HCT116 (cell line): Measurements from ENCODE around the gene SLC34A1. TPM values are rescaled to one million over a fixed set of nuclear protein-coding genes. Genes with fewer than 3 reads are reported as not detected.

ENCODE experiments used
- ATAC-seq: fragments of 200-7000 bp; cut with Tn5 transposase; 2 replicates; pipeline ENCODE4 v1.9.1; 2020; ENCODE audit warnings: mild to moderate bottlenecking, moderate library complexity
- BruUV-seq: library from RNA; stranded (reverse); fragments of 400-500 nt; replicated peaks from 2 replicates; lab custom pipeline; 2021; lab: Mats Ljungman, UMichigan
- CTCF ChIA-PET: fragments of 300-600 bp; sonication (Branson Sonifier 250); formaldehyde crosslinking; loops from one replicate; lab custom pipeline; 2021; ENCODE audit warnings: antibody characterized with exemption; lab: Charles Lee
- POLR2A ChIA-PET: fragments of 300-600, 350-600 bp; sonication (Branson Sonifier 250); formaldehyde crosslinking; loops from one replicate; lab custom pipeline; 2021; ENCODE audit warnings: antibody characterized with exemption; lab: Charles Lee
- RAD21 ChIA-PET, 2 experiments: fragments of 300-600 bp; sonication (Branson Sonifier 250); formaldehyde crosslinking; loops; one replicate each; lab custom pipeline; 2023; ENCODE audit warnings: low total read pairs in 2 of 2; ENCODE audit not compliant: uncharacterized antibody in 2 of 2, unreplicated experiment in 2 of 2, low non-redundant PET in 1 of 2; lab: Charles Lee
- DNase-seq: peaks from one replicate; pipeline ENCODE4 v3.0.0-alpha.2; 2010; ENCODE audit warnings: low read depth, low spot score
- H2AFZ ChIP-seq: fragments of 200-600 bp; shearing (Covaris generic), sonication (generic); 2 replicates; pipeline ENCODE4 v1.6.1; 2017; ENCODE audit warnings: low read depth, mixed run types, mixed read lengths, antibody characterized with exemption, low read length; ENCODE audit not compliant: poor library complexity, severe bottlenecking
- H3K27ac ChIP-seq: 2 replicates; pipeline ENCODE4 v1.5.1; 2012; ENCODE audit warnings: low read depth, low read length
- H3K27me3 ChIP-seq: fragments of 200-600 bp; sonication (generic); 2 replicates; pipeline ENCODE4 v1.6.1; 2016; ENCODE audit warnings: mixed run types, low read length, mixed read lengths; ENCODE audit not compliant: insufficient read depth
- H3K36me3 ChIP-seq, 2 experiments: fragments of 200-500 bp in 1 of 2; fragments of 200-600 bp in 1 of 2; sonication (Bioruptor generic) in 1 of 2; sonication (generic) in 1 of 2; 2 replicates each; pipeline versions ENCODE4 v1.5.1 to v1.6.1; 2014 to 2016; ENCODE audit warnings: low read length in 2 of 2, inconsistent platforms in 1 of 2, mixed read lengths in 1 of 2, mixed run types in 1 of 2; ENCODE audit not compliant: insufficient read depth in 2 of 2, control insufficient read depth in 1 of 2
- H3K4me1 ChIP-seq, 2 experiments: fragments of 200-600 bp in 1 of 2; sonication (generic) in 1 of 2; 2 replicates each; pipeline versions ENCODE4 v1.5.1 to v1.6.1; 2012 to 2017; ENCODE audit warnings: low read length in 2 of 2, inconsistent platforms in 1 of 2, mild to moderate bottlenecking in 1 of 2, mixed read lengths in 1 of 2, mixed run types in 1 of 2, moderate library complexity in 1 of 2; ENCODE audit not compliant: insufficient read depth in 2 of 2, control insufficient read depth in 1 of 2
- H3K4me2 ChIP-seq: fragments of 200-600 bp; sonication (generic); 2 replicates; pipeline ENCODE4 v1.6.1; 2017; ENCODE audit warnings: mixed run types, low read length, mixed read lengths
- H3K4me3 ChIP-seq, 2 experiments: fragments of 200-600 bp in 1 of 2; sonication (generic) in 1 of 2; replicated peaks in 1 of 2; 2 replicates each; pipeline ENCODE4 v1.5.1; 2011 to 2016; ENCODE audit warnings: low read length in 2 of 2, control low read depth in 1 of 2, low read depth in 1 of 2, mild to moderate bottlenecking in 1 of 2, mixed read lengths in 1 of 2, mixed run types in 1 of 2
- H3K79me2 ChIP-seq: fragments of 200-600 bp; sonication (generic); 2 replicates; pipeline ENCODE4 v1.6.1; 2017; ENCODE audit warnings: mild to moderate bottlenecking, mixed run types, low read length, moderate library complexity, mixed read lengths; ENCODE audit not compliant: insufficient read depth
- H3K9ac ChIP-seq: fragments of 200-600 bp; sonication (generic); 2 replicates; pipeline ENCODE4 v1.6.1; 2016; ENCODE audit warnings: low read length, mixed read lengths
- H3K9me2 ChIP-seq: fragments of 200-600 bp; sonication (generic), shearing (Covaris generic); 2 replicates; pipeline ENCODE4 v1.6.1; 2017; ENCODE audit warnings: mixed run types, mild to moderate bottlenecking, moderate library complexity; ENCODE audit not compliant: insufficient read depth
- H3K9me3 ChIP-seq, 2 experiments: fragments of 200-500 bp in 1 of 2; fragments of 200-600 bp in 1 of 2; sonication (Bioruptor generic) in 1 of 2; sonication (generic) in 1 of 2; 2 replicates each; pipeline ENCODE4 v1.6.1; 2014 to 2017; ENCODE audit warnings: low read length in 2 of 2, mixed read lengths in 2 of 2, inconsistent platforms in 1 of 2, low read depth in 1 of 2, mild to moderate bottlenecking in 1 of 2, mixed run types in 1 of 2, moderate library complexity in 1 of 2; ENCODE audit not compliant: control insufficient read depth in 1 of 2, insufficient read depth in 1 of 2
- H4K20me1 ChIP-seq: fragments of 200-600 bp; sonication (generic), shearing (Covaris generic); 2 replicates; pipeline ENCODE4 v1.6.1; 2017; ENCODE audit warnings: mixed run types, mild to moderate bottlenecking, moderate library complexity; ENCODE audit not compliant: insufficient read depth
- ATF3 ChIP-seq: IDR thresholded peaks from 2 replicates; pipeline ENCODE4 v1.6.1; 2012
- CBX3 ChIP-seq: IDR thresholded peaks from 2 replicates; pipeline ENCODE4 v1.6.1; 2012; ENCODE audit warnings: low read depth
- CEBPB ChIP-seq: IDR thresholded peaks from 2 replicates; pipeline ENCODE4 v1.6.1; 2012; ENCODE audit warnings: low read depth
- CTCF ChIP-seq, 3 experiments: fragments of 200-600 bp in 1 of 3; sonication (generic) in 1 of 3; IDR thresholded peaks in 2 of 3; conservative IDR thresholded peaks in 1 of 3; 2 replicates each; pipeline ENCODE4 v1.5.1; 2012 to 2017; ENCODE audit warnings: low read depth in 2 of 3, low read length in 2 of 3, antibody characterized with exemption in 1 of 3, borderline replicate concordance in 1 of 3, control low read depth in 1 of 3, mild to moderate bottlenecking in 1 of 3, mixed read lengths in 1 of 3, mixed run types in 1 of 3, moderate library complexity in 1 of 3; ENCODE audit not compliant: insufficient read depth in 1 of 3
- EZH2 ChIP-seq: fragments of 200-600 bp; sonication (generic); IDR thresholded peaks from 2 replicates; pipeline ENCODE4 v1.6.1; 2017; ENCODE audit warnings: antibody characterized with exemption, mixed run types
- EZH2phosphoT487 ChIP-seq: fragments of 200-600 bp; IDR thresholded peaks from 2 replicates; pipeline ENCODE4 v1.6.1; 2018; ENCODE audit warnings: antibody characterized with exemption, borderline replicate concordance
- JUND ChIP-seq: IDR thresholded peaks from 2 replicates; pipeline ENCODE4 v1.6.1; 2012
- MAX ChIP-seq: IDR thresholded peaks from 2 replicates; pipeline ENCODE4 v1.6.1; 2012
- POLR2A ChIP-seq: IDR thresholded peaks from 2 replicates; pipeline ENCODE4 v1.7.0; 2011; ENCODE audit warnings: borderline replicate concordance; ENCODE audit not compliant: insufficient read depth, insufficient read length; ENCODE audit errors: extremely low read depth
- POLR2AphosphoS5 ChIP-seq: IDR thresholded peaks from 2 replicates; pipeline ENCODE4 v1.6.1; 2011; ENCODE audit warnings: mild to moderate bottlenecking, low read depth, low read length, moderate library complexity
- SIN3A ChIP-seq: IDR thresholded peaks from 2 replicates; pipeline ENCODE4 v1.6.1; 2012; ENCODE audit warnings: low read depth
- SRF ChIP-seq: IDR thresholded peaks from 2 replicates; pipeline ENCODE4 v1.6.1; 2012; ENCODE audit warnings: low read depth
- YY1 ChIP-seq: IDR thresholded peaks from 2 replicates; pipeline ENCODE4 v1.6.1; 2011; ENCODE audit warnings: low read length, low read depth, moderate library complexity, mild to moderate bottlenecking; ENCODE audit not compliant: insufficient replicate concordance; ENCODE audit errors: extremely low read depth
- ZNF274 ChIP-seq: fragments of 200-500 bp; sonication (Bioruptor generic); IDR thresholded peaks from 2 replicates; pipeline ENCODE4 v1.6.1; 2014; ENCODE audit warnings: mild to moderate bottlenecking, low read depth, low read length, inconsistent platforms
- intact Hi-C: fragments of 100-400 bp; cut with micrococcal nuclease; formaldehyde crosslinking; loops from 2 replicates; pipeline ENCODE4 v1.10.0; 2022
- total RNA-seq: library from RNA; stranded (reverse); gene quantifications from one replicate; pipeline ENCODE4 v1.2.1, GENCODE V29; 2021; ENCODE audit not compliant: unreplicated experiment

SLC34A1 gene
- total RNA-seq, 1 experiment from 2014 or later = not detected

- POLR2A ChIA-PET = interaction anchor here (0.9 to 2.4 kb wide), 9 partner anchors 9 to 60 kb away, joined by 3 to 9 read pairs (median 4); partner anchors contain the start of genes LMAN2 and MXD3
- Histone ChIP-seq H3K4me1 (peaks cover 22 to 48% of the 10 kb centered on the region in 2 experiments), H3K4me2 (peak overlapping the region; percentile 97), H4K20me1 (no peaks in the 10 kb centered on the region), H3K9me3 (no peaks in the 10 kb centered on the region), H3K4me3 (peak overlapping the region; percentile 28 to 74), H3K9me2 (no peaks in the 10 kb centered on the region), H2AFZ (peak overlapping the region; percentile 68), H3K36me3 (no peaks in the 10 kb centered on the region), H3K27ac (peak overlapping the region; percentile 54), H3K27me3 (no peaks in the 10 kb centered on the region), H3K79me2 (no peaks in the 10 kb centered on the region), H3K9ac (peak overlapping the region; percentile 58)
- ATAC-seq (no peak), DNase-seq (no peak)
- TF ChIP-seq JUND = no peak
- TF ChIP-seq ATF3 = no peak
- CTCF ChIA-PET = interaction anchor here (0.8 to 3.3 kb wide), 26 partner anchors 8 to 256 kb away, joined by 3 to 50 read pairs (median 7); partner anchors contain the start of genes LMAN2, MXD3, PDLIM7 and RGS14
- intact Hi-C loops = loop anchor here (1.0 kb wide), 1 partner anchor 34 kb away; no protein-coding TSS in a partner anchor
- RAD21 ChIA-PET = interaction anchor here (0.7 to 1.8 kb wide), 7 partner anchors 19 to 137 kb away, joined by 3 to 8 read pairs (median 4); no protein-coding TSS in a partner anchor
- no TSS peak for BruUV-seq
Observed at GRCh38 chr5:177369645-177370440, 14.4 kb upstream of the SLC34A1 start.

GRCh38 chr5:177370488-177371119, 13.6 kb upstream of the SLC34A1 start:
- ChIA-PET RAD21 (interaction anchor here (0.7 to 1.8 kb wide), 7 partner anchors 19 to 137 kb away, joined by 3 to 8 read pairs (median 4); no protein-coding TSS in a partner anchor), POLR2A (interaction anchor here (0.9 to 2.4 kb wide), 7 partner anchors 10 to 61 kb away, joined by 3 to 9 read pairs (median 6); partner anchors contain the start of genes LMAN2 and MXD3), CTCF (interaction anchor here (0.6 to 3.3 kb wide), 23 partner anchors 8 to 981 kb away, joined by 3 to 50 read pairs (median 7); partner anchors contain the start of genes LMAN2, MXD3, PDLIM7 and RGS14)
- intact Hi-C loops = loop anchor here (1.0 kb wide), 1 partner anchor 34 kb away; no protein-coding TSS in a partner anchor
- Histone ChIP-seq H3K36me3 (no peaks in the 10 kb centered on the region), H3K4me1 (peaks cover 22 to 48% of the 10 kb centered on the region in 2 experiments), H3K79me2 (no peaks in the 10 kb centered on the region), H2AFZ (peak overlapping the region; percentile 68), H3K9me2 (no peaks in the 10 kb centered on the region), H4K20me1 (no peaks in the 10 kb centered on the region), H3K9me3 (no peaks in the 10 kb centered on the region), H3K4me2 (peak overlapping the region; percentile 97), H3K27ac (peak overlapping the region; percentile 70), H3K27me3 (no peaks in the 10 kb centered on the region), H3K9ac (peak overlapping the region; percentile 68), H3K4me3 (peak overlapping the region; percentile 74 to 78)
- DNase-seq (peak; percentile 94), ATAC-seq (peak; percentile 90)
- no TSS peak for BruUV-seq
- no peak for TF ChIP-seq POLR2A
- no peak for TF ChIP-seq CBX3
- no peak for TF ChIP-seq JUND
- no peak for TF ChIP-seq MAX
- TF ChIP-seq EZH2 = no peak
- no peak for TF ChIP-seq EZH2phosphoT487
- no peak for TF ChIP-seq ATF3
- TF ChIP-seq CEBPB = no peak
- no peak for TF ChIP-seq ZNF274
- TF ChIP-seq YY1 = peak; percentile 57
- no peak for TF ChIP-seq SIN3A
- TF ChIP-seq POLR2AphosphoS5 = peak; percentile 60
- no peak for TF ChIP-seq SRF
- peak in 2 of 3 experiments; percentile 58 to 65; a peak in 4 of 6 replicates for TF ChIP-seq CTCF (IDR thresholded peaks at IDR 0.05 in 2 of 3, conservative IDR thresholded peaks at IDR 0.05 in 1 of 3; ENCODE audit: borderline replicate concordance in 1 of 3, insufficient read depth in 1 of 3, low read depth in 2 of 3, low read length in 2 of 3)
